Measurements from ENCODE around the gene OR51M1. TPM values are rescaled to one million over a fixed set of nuclear protein-coding genes. Genes with fewer than 3 reads are reported as not detected.

Gene OR51M1
- total and polyA plus RNA-seq, 2 donors (not counting 1 experiment from before 2014, with no cell fraction given), result not detected

DNA sequence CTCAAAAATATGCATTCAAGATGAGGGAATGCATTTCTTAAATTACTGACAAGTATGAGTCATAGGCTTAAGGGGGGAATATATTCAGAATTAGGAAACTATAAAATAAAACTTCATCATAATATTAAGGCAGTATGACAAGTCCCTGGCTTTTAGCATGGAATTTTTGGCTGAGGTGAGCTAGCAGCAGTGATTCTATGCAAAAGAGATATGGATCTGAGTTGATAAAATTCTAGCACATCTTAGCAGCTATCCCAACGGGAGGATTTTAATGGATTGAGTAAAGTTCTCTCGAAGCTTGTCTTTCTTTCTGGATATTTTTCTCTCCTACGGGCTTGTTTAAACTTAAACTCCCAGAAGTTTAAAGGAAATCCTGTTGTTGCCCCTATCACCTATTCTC lies 39.5 kb downstream of the OR51M1 start:
- H3K9me3 ChIP-seq (ENCODE audit: control insufficient read depth, insufficient read depth, low read depth, low read length), result no peaks in the 10 kb centered on the region
- no peaks in the 10 kb centered on the region for H3K79me2 ChIP-seq (ENCODE audit: control insufficient read depth, insufficient read depth, low read length)
- H3K27ac ChIP-seq (ENCODE audit: insufficient read depth, low read length), result no peak overlapping the region
- H3K36me3 ChIP-seq (ENCODE audit: control insufficient read depth, insufficient read depth, low read length), result no peaks in the 10 kb centered on the region
- H3K4me3 ChIP-seq (replicated peaks in 1 of 4; ENCODE audit: control extremely low read depth in 1 of 4, insufficient read depth in 1 of 4, low read depth in 3 of 4, low read length in 4 of 4), result no peak overlapping the region
- H3K4me1 ChIP-seq (ENCODE audit: control insufficient read depth, extremely low read depth, insufficient read depth, low read length), result no peaks in the 10 kb centered on the region
- H2AFZ ChIP-seq (ENCODE audit: low read length), result no peak overlapping the region
- no peak for TF ChIP-seq EZH2 (IDR thresholded peaks at IDR 0.05; ENCODE audit: low read length, missing control alignments)
- TF ChIP-seq, protein P1, sequence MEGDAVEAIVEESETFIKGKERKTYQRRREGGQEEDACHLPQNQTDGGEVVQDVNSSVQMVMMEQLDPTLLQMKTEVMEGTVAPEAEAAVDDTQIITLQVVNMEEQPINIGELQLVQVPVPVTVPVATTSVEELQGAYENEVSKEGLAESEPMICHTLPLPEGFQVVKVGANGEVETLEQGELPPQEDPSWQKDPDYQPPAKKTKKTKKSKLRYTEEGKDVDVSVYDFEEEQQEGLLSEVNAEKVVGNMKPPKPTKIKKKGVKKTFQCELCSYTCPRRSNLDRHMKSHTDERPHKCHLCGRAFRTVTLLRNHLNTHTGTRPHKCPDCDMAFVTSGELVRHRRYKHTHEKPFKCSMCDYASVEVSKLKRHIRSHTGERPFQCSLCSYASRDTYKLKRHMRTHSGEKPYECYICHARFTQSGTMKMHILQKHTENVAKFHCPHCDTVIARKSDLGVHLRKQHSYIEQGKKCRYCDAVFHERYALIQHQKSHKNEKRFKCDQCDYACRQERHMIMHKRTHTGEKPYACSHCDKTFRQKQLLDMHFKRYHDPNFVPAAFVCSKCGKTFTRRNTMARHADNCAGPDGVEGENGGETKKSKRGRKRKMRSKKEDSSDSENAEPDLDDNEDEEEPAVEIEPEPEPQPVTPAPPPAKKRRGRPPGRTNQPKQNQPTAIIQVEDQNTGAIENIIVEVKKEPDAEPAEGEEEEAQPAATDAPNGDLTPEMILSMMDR (conservative IDR thresholded peaks at IDR 0.05 in 1 of 2, IDR thresholded peaks at IDR 0.05 in 1 of 2; ENCODE audit: low read depth in 1 of 2, low read length in 2 of 2), result no peak
- H3K4me2 ChIP-seq (ENCODE audit: extremely low read depth, insufficient read depth, low read length), result no peak overlapping the region
- DNase-seq (ENCODE audit: low read depth in 2 of 2), result no peak
- no peaks in the 10 kb centered on the region for H3K27me3 ChIP-seq (ENCODE audit: control insufficient read depth, insufficient read depth, low read length)
- H4K20me1 ChIP-seq (ENCODE audit: control insufficient read depth, extremely low read depth, insufficient read depth, low read length), result no peaks in the 10 kb centered on the region
- no peak overlapping the region for H3K9ac ChIP-seq (ENCODE audit: insufficient read depth, low read length)

- Histone ChIP-seq H2AFZ (ENCODE audit: low read length) (no peak within 1 kb of the TSS), H3K36me3 (ENCODE audit: control insufficient read depth, insufficient read depth, low read length) (no peaks in the 10 kb centered on the region), H3K4me1 (ENCODE audit: control insufficient read depth, extremely low read depth, insufficient read depth, low read length) (no peaks in the 10 kb centered on the region), H3K27ac (ENCODE audit: insufficient read depth, low read length) (no peak within 1 kb of the TSS), H4K20me1 (ENCODE audit: control insufficient read depth, extremely low read depth, insufficient read depth, low read length) (no peaks in the 10 kb centered on the region), H3K9ac (ENCODE audit: insufficient read depth, low read length) (no peak within 1 kb of the TSS), H3K79me2 (ENCODE audit: control insufficient read depth, insufficient read depth, low read length) (no peaks in the 10 kb centered on the region), H3K9me3 (ENCODE audit: control insufficient read depth, insufficient read depth, low read depth, low read length) (no peaks in the 10 kb centered on the region), H3K4me2 (ENCODE audit: extremely low read depth, insufficient read depth, low read length) (no peak within 1 kb of the TSS), H3K4me3 (replicated peaks in 1 of 4; ENCODE audit: control extremely low read depth in 1 of 4, insufficient read depth in 1 of 4, low read depth in 3 of 4, low read length in 4 of 4) (no peak within 1 kb of the TSS), H3K27me3 (ENCODE audit: control insufficient read depth, insufficient read depth, low read length) (no peaks in the 10 kb centered on the region)
- TF ChIP-seq EZH2 (IDR thresholded peaks at IDR 0.05; ENCODE audit: low read length, missing control alignments), result no peak
- TF ChIP-seq, protein P1 (conservative IDR thresholded peaks at IDR 0.05 in 1 of 2, IDR thresholded peaks at IDR 0.05 in 1 of 2; ENCODE audit: low read depth in 1 of 2, low read length in 2 of 2), result no peak
- no peak for DNase-seq (ENCODE audit: low read depth in 2 of 2)
Measured at GRCh38 chr11:5441414-5441813, 57.8 kb downstream of the OR51M1 start, which contains the start of gene OR51I1. Gene OR51I1, minus strand, starts transcription at chr11:5441514. Its CDS starts 0 bp downstream, at chr11:5441514.

Other genes with a start within 250 kb of the OR51M1 start
- not detected in 2 replicates for gene OR52A5, start 245.5 kb upstream of the OR51M1 start, total RNA-seq
- not detected in 2 replicates for gene OR52A5, start 245.5 kb upstream of the OR51M1 start, polyA plus RNA-seq
- gene OR52A1, start 229.1 kb upstream of the OR51M1 start, total RNA-seq, result not detected in 2 replicates
- not detected in 2 replicates for gene OR52A1, start 229.1 kb upstream of the OR51M1 start, polyA plus RNA-seq
- gene OR51V1, start 183.1 kb upstream of the OR51M1 start, total RNA-seq, result not detected in 2 replicates
- not detected in 2 replicates for gene OR51V1, start 183.1 kb upstream of the OR51M1 start, polyA plus RNA-seq
- not detected in 2 replicates for gene HBB, start 156.7 kb upstream of the OR51M1 start, total RNA-seq
- 0.16 and 0.22 TPM in 2 replicates for gene HBB, start 156.7 kb upstream of the OR51M1 start, polyA plus RNA-seq
- gene HBD, start 149.3 kb upstream of the OR51M1 start, total RNA-seq, result 5.9 TPM in 1 of 2 replicates, not detected in the other
- 17.1 and 53.4 TPM in 2 replicates for gene HBD, start 149.3 kb upstream of the OR51M1 start, polyA plus RNA-seq
- gene HBG1, start 134.0 kb upstream of the OR51M1 start, total RNA-seq, result not detected in 2 replicates
- gene HBG1, start 134.0 kb upstream of the OR51M1 start, polyA plus RNA-seq, result 0.41 and 0.46 TPM in 2 replicates
- not detected in 2 replicates for gene HBG2, start 129.0 kb upstream of the OR51M1 start, total RNA-seq
- 0.93 and 2.6 TPM in 2 replicates for gene HBG2, start 129.0 kb upstream of the OR51M1 start, polyA plus RNA-seq
- 0.33 TPM in 1 of 2 replicates, not detected in the other for gene HBE1, start 113.9 kb upstream of the OR51M1 start, total RNA-seq
- 2.0 and 3.1 TPM in 2 replicates for gene HBE1, start 113.9 kb upstream of the OR51M1 start, polyA plus RNA-seq
- gene OR51B4, start 81.9 kb upstream of the OR51M1 start, total RNA-seq, result 0.17 TPM in 1 of 2 replicates, not detected in the other
- not detected in 2 replicates for gene OR51B4, start 81.9 kb upstream of the OR51M1 start, polyA plus RNA-seq
- gene OR51B2, start 59.5 kb upstream of the OR51M1 start, total RNA-seq, result not detected in 2 replicates
- not detected in 2 replicates for gene OR51B2, start 59.5 kb upstream of the OR51M1 start, polyA plus RNA-seq
- gene OR51B5, start 40.3 kb upstream of the OR51M1 start, total RNA-seq, result 0.17 and 0.26 TPM in 2 replicates
- 0.06 TPM in 1 of 2 replicates, not detected in the other for gene OR51B5, start 40.3 kb upstream of the OR51M1 start, polyA plus RNA-seq
- gene OR51B6, start 32.3 kb upstream of the OR51M1 start, total RNA-seq, result not detected in 2 replicates
- gene OR51B6, start 32.3 kb upstream of the OR51M1 start, polyA plus RNA-seq, result not detected in 2 replicates
- gene OR51Q1, start 38.3 kb downstream of the OR51M1 start, total RNA-seq, result not detected in 2 replicates
- not detected in 2 replicates for gene OR51Q1, start 38.3 kb downstream of the OR51M1 start, polyA plus RNA-seq
- gene OR51I1, start 57.7 kb downstream of the OR51M1 start, total RNA-seq, result 0.17 and 0.26 TPM in 2 replicates
- gene OR51I1, start 57.7 kb downstream of the OR51M1 start, polyA plus RNA-seq, result not detected in 2 replicates
- gene OR51I2, start 65.5 kb downstream of the OR51M1 start, total RNA-seq, result under 0.01 TPM in 1 of 2 replicates, not detected in the other
- not detected in 2 replicates for gene OR51I2, start 65.5 kb downstream of the OR51M1 start, polyA plus RNA-seq
- gene OR52D1, start 104.9 kb downstream of the OR51M1 start, total RNA-seq, result not detected in 2 replicates
- not detected in 2 replicates for gene OR52D1, start 104.9 kb downstream of the OR51M1 start, polyA plus RNA-seq
- 0.17 TPM in 1 of 2 replicates, not detected in the other for gene UBQLN3, start 126.1 kb downstream of the OR51M1 start, total RNA-seq
- not detected in 2 replicates for gene UBQLN3, start 126.1 kb downstream of the OR51M1 start, polyA plus RNA-seq
- gene UBQLNL, start 132.9 kb downstream of the OR51M1 start, total RNA-seq, result under 0.01 and 0.17 TPM in 2 replicates
- gene UBQLNL, start 132.9 kb downstream of the OR51M1 start, polyA plus RNA-seq, result 0.09 and 0.10 TPM in 2 replicates
- gene OR52H1, start 164.7 kb downstream of the OR51M1 start, total RNA-seq, result 0.50 and 0.51 TPM in 2 replicates
- gene OR52H1, start 164.7 kb downstream of the OR51M1 start, polyA plus RNA-seq, result not detected in 2 replicates
- gene OR52B6, start 197.1 kb downstream of the OR51M1 start, total RNA-seq, result not detected in 2 replicates
- not detected in 2 replicates for gene OR52B6, start 197.1 kb downstream of the OR51M1 start, polyA plus RNA-seq
- 4.9 and 8.6 TPM in 2 replicates for gene TRIM6, start 212.8 kb downstream of the OR51M1 start, total RNA-seq
- 8.2 and 13.8 TPM in 2 replicates for gene TRIM6, start 212.8 kb downstream of the OR51M1 start, polyA plus RNA-seq
- 11.3 and 17.8 TPM in 2 replicates for gene TRIM34, start 241.2 kb downstream of the OR51M1 start, total RNA-seq
- gene TRIM34, start 241.2 kb downstream of the OR51M1 start, polyA plus RNA-seq, result 13.6 and 18.5 TPM in 2 replicates

Data from fibroblast of lung (primary cell).